CD4-positive, alpha-beta T cell treated with Interleukin-17A for 1 hour (primary cell): ENCODE results near the gene YEATS2.

Experiments
- DNase-seq: peaks from one replicate; pipeline ENCODE4 v3.0.0-alpha.2; 2020

Gene YEATS2

GRCh38 chr3:183845090-183845489, 147.5 kb downstream of the YEATS2 start:
- DNase-seq = no peak

DNA sequence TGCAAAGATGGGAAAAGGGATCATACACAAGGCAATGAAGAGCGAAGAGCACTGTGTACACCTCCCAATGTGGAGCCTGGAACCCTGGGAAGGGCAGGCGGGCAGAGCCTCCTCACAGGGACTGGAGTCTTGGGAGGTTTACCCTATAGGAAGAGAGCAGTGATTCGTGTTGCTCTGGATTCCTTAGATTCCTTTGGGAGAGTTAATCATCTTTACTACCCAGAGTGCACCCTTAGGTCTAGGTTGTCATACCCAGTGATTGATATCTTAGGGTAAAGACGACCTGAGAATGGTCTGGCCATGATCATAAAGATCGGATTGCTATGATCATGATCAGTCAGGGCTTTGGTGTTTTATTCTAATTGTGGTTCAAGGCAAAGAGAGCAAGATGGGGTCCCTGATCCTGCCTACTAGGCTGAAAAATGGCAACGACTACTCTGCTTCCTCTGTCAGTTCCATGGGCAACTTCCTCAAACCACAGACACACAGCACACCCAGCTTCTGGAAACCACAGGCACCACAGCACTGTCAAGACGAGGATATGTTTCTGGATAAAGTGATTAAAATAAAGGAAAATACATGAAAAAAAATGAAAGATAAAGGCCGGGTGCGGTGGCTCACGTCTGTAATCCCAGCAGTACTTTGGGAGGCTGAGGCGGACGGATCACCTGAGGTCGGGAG, 148.2 kb downstream of the YEATS2 start:
- no peak for DNase-seq

DNA sequence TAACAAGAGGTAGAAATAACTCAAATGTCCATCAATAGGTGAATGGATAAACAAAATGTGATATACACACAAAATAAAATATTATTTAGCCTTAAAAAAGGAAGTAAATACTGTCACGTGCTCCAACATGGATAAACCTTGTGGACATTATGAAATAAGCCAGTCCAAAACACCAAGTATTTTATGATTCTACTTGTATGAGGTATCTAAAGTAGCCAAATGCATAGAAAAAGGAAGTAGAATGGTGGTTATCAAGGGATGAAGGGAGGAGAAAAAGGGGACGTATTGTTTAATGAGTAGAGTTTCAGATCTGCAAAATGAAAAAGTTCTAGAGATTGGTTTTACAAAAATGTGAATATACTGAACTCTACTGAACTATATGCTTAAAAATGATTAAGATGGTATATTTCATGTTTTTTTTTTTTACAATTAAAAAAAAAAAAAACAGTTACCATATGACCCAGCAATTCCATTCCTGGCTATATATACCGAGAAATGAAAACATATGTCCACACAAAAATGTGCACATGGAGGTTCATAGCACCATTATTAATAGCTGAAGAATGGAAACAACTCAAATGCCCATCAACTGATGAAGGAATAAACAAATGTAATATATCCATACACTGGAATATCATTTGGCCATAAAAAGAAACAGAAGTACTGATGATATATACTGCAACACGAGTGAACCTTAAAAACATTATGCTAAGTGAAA, 156.9 kb downstream of the YEATS2 start:
- DNase-seq = no peak

- no peak for DNase-seq
Measured at GRCh38 chr3:183857863-183858262, 160.3 kb downstream of the YEATS2 start.
